GM23338 (cell line): ENCODE results near the gene CACNA2D3. TPM values are rescaled to one million over a fixed set of nuclear protein-coding genes. Genes with fewer than 3 reads are reported as not detected.

ENCODE experiments used
- ATAC-seq: fragments of 200-7000 bp; cut with Tn5 transposase; 3 replicates; pipeline ENCODE4 v1.9.1; 2020
- DNase-seq: peaks from one replicate; pipeline ENCODE4 v3.0.0-alpha.2; 2015; ENCODE audit warnings: low spot score
- H2AFZ ChIP-seq: fragments of 200-600 bp; sonication (generic); 2 replicates; pipeline ENCODE4 v1.8.0; 2016; ENCODE audit warnings: antibody characterized with exemption, mild to moderate bottlenecking, moderate library complexity
- H3F3A ChIP-seq: fragments of 200-600 bp; sonication (generic); replicated peaks from 2 replicates; pipeline ENCODE4 v1.8.0; 2017; ENCODE audit warnings: antibody characterized with exemption, mixed run types, low read depth
- H3K27ac ChIP-seq: fragments of 200-600 bp; sonication (generic); 2 replicates; pipeline ENCODE4 v1.6.1; 2016; ENCODE audit warnings: low read depth
- H3K27me3 ChIP-seq: fragments of 200-600 bp; sonication (generic); 2 replicates; pipeline ENCODE4 v1.8.0; 2016; ENCODE audit warnings: mild to moderate bottlenecking, mixed run types, moderate library complexity; ENCODE audit not compliant: insufficient read depth
- H3K36me3 ChIP-seq: fragments of 200-600 bp; sonication (generic); 2 replicates; pipeline ENCODE4 v1.8.0; 2016; ENCODE audit warnings: mild to moderate bottlenecking; ENCODE audit not compliant: insufficient read depth
- H3K4me1 ChIP-seq: fragments of 200-600 bp; sonication (generic); 2 replicates; pipeline ENCODE4 v1.8.0; 2016; ENCODE audit warnings: mild to moderate bottlenecking, moderate library complexity; ENCODE audit not compliant: insufficient read depth
- H3K4me2 ChIP-seq: fragments of 200-600 bp; sonication (generic); 2 replicates; pipeline ENCODE4 v1.7.1; 2017; ENCODE audit warnings: mixed run types
- H3K4me3 ChIP-seq: fragments of 200-600 bp; sonication (generic); 2 replicates; pipeline ENCODE4 v1.6.1; 2016; ENCODE audit warnings: mixed run types
- H3K79me2 ChIP-seq: fragments of 200-600 bp; sonication (generic); replicated peaks from 2 replicates; pipeline ENCODE4 v1.8.0; 2017; ENCODE audit warnings: mild to moderate bottlenecking; ENCODE audit not compliant: insufficient read depth
- H3K9me2 ChIP-seq: fragments of 200-600 bp; sonication (generic); 2 replicates; pipeline ENCODE4 v1.8.0; 2017; ENCODE audit not compliant: insufficient read depth
- H4K20me1 ChIP-seq: fragments of 200-600 bp; sonication (generic); replicated peaks from 2 replicates; pipeline ENCODE4 v1.8.0; 2017; ENCODE audit warnings: mild to moderate bottlenecking; ENCODE audit not compliant: insufficient read depth
- H3K27ac Mint-ChIP-seq: 2 replicates; pipeline ENCODE4 v1.8.0; 2020; ENCODE audit warnings: inconsistent platforms, mild to moderate bottlenecking, moderate library complexity, mixed read lengths
- H3K27me3 Mint-ChIP-seq: 3 replicates; pipeline ENCODE4 v1.8.0; 2022; ENCODE audit warnings: low read depth, mild to moderate bottlenecking, moderate library complexity, mixed read lengths, inconsistent platforms; ENCODE audit not compliant: insufficient read depth, poor library complexity
- H3K36me3 Mint-ChIP-seq: 3 replicates; pipeline ENCODE4 v1.8.0; 2021; ENCODE audit warnings: low read depth, mild to moderate bottlenecking, inconsistent platforms, moderate library complexity, mixed read lengths
- H3K4me1 Mint-ChIP-seq: 3 replicates; pipeline ENCODE4 v1.8.0; 2020; ENCODE audit warnings: mild to moderate bottlenecking, inconsistent platforms, mixed read lengths
- H3K4me3 Mint-ChIP-seq: 3 replicates; pipeline ENCODE4 v1.8.0; 2021; ENCODE audit warnings: moderate library complexity, mild to moderate bottlenecking, inconsistent platforms, mixed read lengths
- H3K9me3 Mint-ChIP-seq: 3 replicates; pipeline ENCODE4 v1.8.0; 2020; ENCODE audit warnings: moderate library complexity, mild to moderate bottlenecking, inconsistent platforms, mixed read lengths
- CREB1 ChIP-seq: fragments of 250-450 bp; sonication (Bioruptor Pico); IDR thresholded peaks from 2 replicates; pipeline ENCODE4 v1.5.0; 2020; ENCODE audit warnings: low read depth, mild to moderate bottlenecking, moderate library complexity
- EZH2 ChIP-seq: fragments of 200-600 bp; sonication (generic); IDR thresholded peaks from one replicate; pipeline ENCODE4 v1.8.0; 2017; ENCODE audit warnings: antibody characterized with exemption, mild to moderate bottlenecking, low read depth; ENCODE audit not compliant: unreplicated experiment
- EZH2phosphoT487 ChIP-seq: fragments of 200-600 bp; sonication (generic); IDR thresholded peaks from one replicate; pipeline ENCODE4 v1.8.1; 2018; ENCODE audit warnings: antibody characterized with exemption; ENCODE audit not compliant: unreplicated experiment
- JUNB ChIP-seq: IDR thresholded peaks from one replicate; pipeline ENCODE4 v1.6.1; 2016; ENCODE audit warnings: antibody characterized with exemption; ENCODE audit not compliant: unreplicated experiment
- POLR2AphosphoS5 ChIP-seq: IDR thresholded peaks from 2 replicates; pipeline ENCODE4 v1.6.1; 2016; ENCODE audit warnings: antibody characterized with exemption, low read depth
- polyA plus RNA-seq: library from polyadenylated mRNA; unstranded; fragments of >200 nt; fragmentation: Nextera tagmentation; extraction: Ambion mirVana; gene quantifications from 2 replicates; pipeline ENCODE4 v1.2.1, GENCODE V29; 2016
- total RNA-seq: library from RNA; depleted of rRNA; stranded (reverse); fragments of >200 nt; shearing (Covaris generic); gene quantifications from 2 replicates; pipeline ENCODE4 v1.2.3, GENCODE V29; 2014
- TF ChIP-seq, protein P1 (sequence below): IDR thresholded peaks from one replicate; pipeline ENCODE4 v1.6.1; 2018; ENCODE audit warnings: antibody characterized with exemption; ENCODE audit not compliant: unreplicated experiment
- TF ChIP-seq, protein P2 (sequence below), 2 experiments: fragments of 200-600 bp in 1 of 2; sonication (generic) in 1 of 2; conservative IDR thresholded peaks; 2 replicates each; pipeline versions ENCODE4 v1.5.1 to v1.6.1; 2016 to 2017; ENCODE audit warnings: antibody characterized with exemption in 2 of 2, low read depth in 2 of 2, mild to moderate bottlenecking in 2 of 2, moderate library complexity in 1 of 2
- TF ChIP-seq, protein P3 (sequence below): fragments of 250-450 bp; sonication (Bioruptor Pico); IDR thresholded peaks from 2 replicates; pipeline ENCODE4 v1.5.0; 2020; ENCODE audit warnings: mild to moderate bottlenecking, moderate library complexity

The CACNA2D3 gene
- total and polyA plus RNA-seq, 2 experiments from 2014 or later = 2.2 to 2.3 TPM

DNA sequence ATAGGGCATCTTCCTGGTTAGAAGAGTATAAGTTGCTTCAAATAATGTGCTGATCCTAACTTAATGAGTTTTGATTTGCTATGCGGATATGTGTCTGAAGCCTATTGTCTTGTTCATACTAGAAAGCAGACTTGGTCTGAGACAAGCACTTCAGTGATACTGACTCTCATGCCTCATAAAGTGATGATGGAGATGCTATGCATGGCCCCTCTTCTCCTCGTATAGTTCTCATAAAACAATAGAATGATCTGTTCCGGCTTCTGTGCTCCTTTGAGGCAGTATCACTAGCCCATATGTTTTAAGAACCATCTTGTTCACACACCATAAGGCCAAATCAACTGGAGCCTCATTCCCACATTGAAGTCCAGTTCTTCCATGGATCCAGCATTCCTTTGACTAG lies 583.4 kb downstream of the CACNA2D3 start (continued):
- TF ChIP-seq JUNB (no peak), EZH2 (no peak), POLR2AphosphoS5 (no peak)
- TF ChIP-seq, protein P1, sequence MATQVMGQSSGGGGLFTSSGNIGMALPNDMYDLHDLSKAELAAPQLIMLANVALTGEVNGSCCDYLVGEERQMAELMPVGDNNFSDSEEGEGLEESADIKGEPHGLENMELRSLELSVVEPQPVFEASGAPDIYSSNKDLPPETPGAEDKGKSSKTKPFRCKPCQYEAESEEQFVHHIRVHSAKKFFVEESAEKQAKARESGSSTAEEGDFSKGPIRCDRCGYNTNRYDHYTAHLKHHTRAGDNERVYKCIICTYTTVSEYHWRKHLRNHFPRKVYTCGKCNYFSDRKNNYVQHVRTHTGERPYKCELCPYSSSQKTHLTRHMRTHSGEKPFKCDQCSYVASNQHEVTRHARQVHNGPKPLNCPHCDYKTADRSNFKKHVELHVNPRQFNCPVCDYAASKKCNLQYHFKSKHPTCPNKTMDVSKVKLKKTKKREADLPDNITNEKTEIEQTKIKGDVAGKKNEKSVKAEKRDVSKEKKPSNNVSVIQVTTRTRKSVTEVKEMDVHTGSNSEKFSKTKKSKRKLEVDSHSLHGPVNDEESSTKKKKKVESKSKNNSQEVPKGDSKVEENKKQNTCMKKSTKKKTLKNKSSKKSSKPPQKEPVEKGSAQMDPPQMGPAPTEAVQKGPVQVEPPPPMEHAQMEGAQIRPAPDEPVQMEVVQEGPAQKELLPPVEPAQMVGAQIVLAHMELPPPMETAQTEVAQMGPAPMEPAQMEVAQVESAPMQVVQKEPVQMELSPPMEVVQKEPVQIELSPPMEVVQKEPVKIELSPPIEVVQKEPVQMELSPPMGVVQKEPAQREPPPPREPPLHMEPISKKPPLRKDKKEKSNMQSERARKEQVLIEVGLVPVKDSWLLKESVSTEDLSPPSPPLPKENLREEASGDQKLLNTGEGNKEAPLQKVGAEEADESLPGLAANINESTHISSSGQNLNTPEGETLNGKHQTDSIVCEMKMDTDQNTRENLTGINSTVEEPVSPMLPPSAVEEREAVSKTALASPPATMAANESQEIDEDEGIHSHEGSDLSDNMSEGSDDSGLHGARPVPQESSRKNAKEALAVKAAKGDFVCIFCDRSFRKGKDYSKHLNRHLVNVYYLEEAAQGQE = no peak
- TF ChIP-seq, protein P2, sequence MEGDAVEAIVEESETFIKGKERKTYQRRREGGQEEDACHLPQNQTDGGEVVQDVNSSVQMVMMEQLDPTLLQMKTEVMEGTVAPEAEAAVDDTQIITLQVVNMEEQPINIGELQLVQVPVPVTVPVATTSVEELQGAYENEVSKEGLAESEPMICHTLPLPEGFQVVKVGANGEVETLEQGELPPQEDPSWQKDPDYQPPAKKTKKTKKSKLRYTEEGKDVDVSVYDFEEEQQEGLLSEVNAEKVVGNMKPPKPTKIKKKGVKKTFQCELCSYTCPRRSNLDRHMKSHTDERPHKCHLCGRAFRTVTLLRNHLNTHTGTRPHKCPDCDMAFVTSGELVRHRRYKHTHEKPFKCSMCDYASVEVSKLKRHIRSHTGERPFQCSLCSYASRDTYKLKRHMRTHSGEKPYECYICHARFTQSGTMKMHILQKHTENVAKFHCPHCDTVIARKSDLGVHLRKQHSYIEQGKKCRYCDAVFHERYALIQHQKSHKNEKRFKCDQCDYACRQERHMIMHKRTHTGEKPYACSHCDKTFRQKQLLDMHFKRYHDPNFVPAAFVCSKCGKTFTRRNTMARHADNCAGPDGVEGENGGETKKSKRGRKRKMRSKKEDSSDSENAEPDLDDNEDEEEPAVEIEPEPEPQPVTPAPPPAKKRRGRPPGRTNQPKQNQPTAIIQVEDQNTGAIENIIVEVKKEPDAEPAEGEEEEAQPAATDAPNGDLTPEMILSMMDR (conservative IDR thresholded peaks at IDR 0.05; ENCODE audit: low read depth in 2 of 2) = no peak

DNA sequence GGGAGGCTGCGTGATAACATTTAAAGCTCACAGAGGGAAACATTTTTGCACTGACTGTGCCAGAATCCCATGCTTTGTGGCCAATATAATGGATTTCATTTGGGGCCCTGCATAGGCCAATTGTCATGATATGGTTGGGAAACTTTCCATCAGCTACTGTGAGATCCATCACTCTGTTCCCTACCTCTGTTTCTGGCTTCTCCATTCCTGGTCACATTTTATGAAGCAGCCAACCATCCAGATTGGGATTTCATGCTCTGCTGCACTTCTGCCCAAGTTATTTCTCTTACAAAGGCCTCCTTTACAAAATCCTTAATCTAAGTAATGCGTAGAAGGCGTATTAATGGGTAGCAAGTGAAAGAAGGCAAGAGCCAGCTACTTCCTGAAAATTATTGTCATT lies 584.4 kb downstream of the CACNA2D3 start:
- no peaks in the 10 kb centered on the region for H3K79me2 ChIP-seq
- no peaks in the 10 kb centered on the region; the same call in 1 of the 2 replicates for H3F3A ChIP-seq
- peaks cover 65% of the 10 kb centered on the region for H3K4me1 ChIP-seq
- H3K4me3 Mint-ChIP-seq = no peak overlapping the region
- DNase-seq (no peak), ATAC-seq (no peak)
- H3K4me1 Mint-ChIP-seq = peaks cover 53% of the 10 kb centered on the region
- H3K9me2 ChIP-seq = peaks cover 25% of the 10 kb centered on the region
- H3K27ac Mint-ChIP-seq = no peak overlapping the region
- no peak overlapping the region for H2AFZ ChIP-seq
- H3K36me3 Mint-ChIP-seq = peaks cover 9% of the 10 kb centered on the region; the same call in 2 of the 3 replicates
- peaks cover 6% of the 10 kb centered on the region for H3K27me3 Mint-ChIP-seq
- H3K27ac ChIP-seq = no peak overlapping the region
- H3K4me2 ChIP-seq = no peak overlapping the region
- no peaks in the 10 kb centered on the region for H4K20me1 ChIP-seq
- no peaks in the 10 kb centered on the region for H3K36me3 ChIP-seq
- no peaks in the 10 kb centered on the region for H3K9me3 Mint-ChIP-seq
- H3K27me3 ChIP-seq = no peaks in the 10 kb centered on the region
- H3K4me3 ChIP-seq = no peak overlapping the region
- TF ChIP-seq, protein P3, sequence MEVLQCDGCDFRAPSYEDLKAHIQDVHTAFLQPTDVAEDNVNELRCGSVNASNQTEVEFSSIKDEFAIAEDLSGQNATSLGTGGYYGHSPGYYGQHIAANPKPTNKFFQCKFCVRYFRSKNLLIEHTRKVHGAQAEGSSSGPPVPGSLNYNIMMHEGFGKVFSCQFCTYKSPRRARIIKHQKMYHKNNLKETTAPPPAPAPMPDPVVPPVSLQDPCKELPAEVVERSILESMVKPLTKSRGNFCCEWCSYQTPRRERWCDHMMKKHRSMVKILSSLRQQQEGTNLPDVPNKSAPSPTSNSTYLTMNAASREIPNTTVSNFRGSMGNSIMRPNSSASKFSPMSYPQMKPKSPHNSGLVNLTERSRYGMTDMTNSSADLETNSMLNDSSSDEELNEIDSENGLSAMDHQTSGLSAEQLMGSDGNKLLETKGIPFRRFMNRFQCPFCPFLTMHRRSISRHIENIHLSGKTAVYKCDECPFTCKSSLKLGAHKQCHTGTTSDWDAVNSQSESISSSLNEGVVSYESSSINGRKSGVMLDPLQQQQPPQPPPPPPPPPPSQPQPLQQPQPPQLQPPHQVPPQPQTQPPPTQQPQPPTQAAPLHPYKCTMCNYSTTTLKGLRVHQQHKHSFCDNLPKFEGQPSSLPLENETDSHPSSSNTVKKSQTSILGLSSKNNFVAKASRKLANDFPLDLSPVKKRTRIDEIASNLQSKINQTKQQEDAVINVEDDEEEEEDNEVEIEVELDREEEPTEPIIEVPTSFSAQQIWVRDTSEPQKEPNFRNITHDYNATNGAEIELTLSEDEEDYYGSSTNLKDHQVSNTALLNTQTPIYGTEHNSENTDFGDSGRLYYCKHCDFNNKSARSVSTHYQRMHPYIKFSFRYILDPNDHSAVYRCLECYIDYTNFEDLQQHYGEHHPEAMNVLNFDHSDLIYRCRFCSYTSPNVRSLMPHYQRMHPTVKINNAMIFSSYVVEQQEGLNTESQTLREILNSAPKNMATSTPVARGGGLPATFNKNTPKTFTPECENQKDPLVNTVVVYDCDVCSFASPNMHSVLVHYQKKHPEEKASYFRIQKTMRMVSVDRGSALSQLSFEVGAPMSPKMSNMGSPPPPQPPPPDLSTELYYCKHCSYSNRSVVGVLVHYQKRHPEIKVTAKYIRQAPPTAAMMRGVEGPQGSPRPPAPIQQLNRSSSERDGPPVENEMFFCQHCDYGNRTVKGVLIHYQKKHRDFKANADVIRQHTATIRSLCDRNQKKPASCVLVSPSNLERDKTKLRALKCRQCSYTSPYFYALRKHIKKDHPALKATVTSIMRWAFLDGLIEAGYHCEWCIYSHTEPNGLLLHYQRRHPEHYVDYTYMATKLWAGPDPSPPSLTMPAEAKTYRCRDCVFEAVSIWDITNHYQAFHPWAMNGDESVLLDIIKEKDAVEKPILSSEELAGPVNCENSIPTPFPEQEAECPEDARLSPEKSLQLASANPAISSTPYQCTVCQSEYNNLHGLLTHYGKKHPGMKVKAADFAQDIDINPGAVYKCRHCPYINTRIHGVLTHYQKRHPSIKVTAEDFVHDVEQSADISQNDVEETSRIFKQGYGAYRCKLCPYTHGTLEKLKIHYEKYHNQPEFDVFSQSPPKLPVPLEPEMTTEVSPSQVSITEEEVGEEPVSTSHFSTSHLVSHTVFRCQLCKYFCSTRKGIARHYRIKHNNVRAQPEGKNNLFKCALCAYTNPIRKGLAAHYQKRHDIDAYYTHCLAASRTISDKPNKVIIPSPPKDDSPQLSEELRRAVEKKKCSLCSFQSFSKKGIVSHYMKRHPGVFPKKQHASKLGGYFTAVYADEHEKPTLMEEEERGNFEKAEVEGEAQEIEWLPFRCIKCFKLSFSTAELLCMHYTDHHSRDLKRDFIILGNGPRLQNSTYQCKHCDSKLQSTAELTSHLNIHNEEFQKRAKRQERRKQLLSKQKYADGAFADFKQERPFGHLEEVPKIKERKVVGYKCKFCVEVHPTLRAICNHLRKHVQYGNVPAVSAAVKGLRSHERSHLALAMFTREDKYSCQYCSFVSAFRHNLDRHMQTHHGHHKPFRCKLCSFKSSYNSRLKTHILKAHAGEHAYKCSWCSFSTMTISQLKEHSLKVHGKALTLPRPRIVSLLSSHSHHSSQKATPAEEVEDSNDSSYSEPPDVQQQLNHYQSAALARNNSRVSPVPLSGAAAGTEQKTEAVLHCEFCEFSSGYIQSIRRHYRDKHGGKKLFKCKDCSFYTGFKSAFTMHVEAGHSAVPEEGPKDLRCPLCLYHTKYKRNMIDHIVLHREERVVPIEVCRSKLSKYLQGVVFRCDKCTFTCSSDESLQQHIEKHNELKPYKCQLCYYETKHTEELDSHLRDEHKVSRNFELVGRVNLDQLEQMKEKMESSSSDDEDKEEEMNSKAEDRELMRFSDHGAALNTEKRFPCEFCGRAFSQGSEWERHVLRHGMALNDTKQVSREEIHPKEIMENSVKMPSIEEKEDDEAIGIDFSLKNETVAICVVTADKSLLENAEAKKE (CRISPR knock-in tag) = no peak
- TF ChIP-seq EZH2phosphoT487 (no peak), EZH2 (no peak), POLR2AphosphoS5 (no peak), CREB1 (CRISPR knock-in tag) (no peak)
- TF ChIP-seq, protein P2 (conservative IDR thresholded peaks at IDR 0.05; ENCODE audit: low read depth in 2 of 2) = no peak
